ENCODE measurements around the gene ADIPOR2. TPM values are rescaled to one million over a fixed set of nuclear protein-coding genes. Genes with fewer than 3 reads are reported as not detected.

The ADIPOR2 gene
- total RNA-seq, 1 donor from 2014 or later = 29.6 TPM

- H3K27me3 Mint-ChIP-seq (ENCODE audit: insufficient read depth, low read depth) = peaks cover 8% of the 10 kb centered on the region
- no peaks in the 10 kb centered on the region for H3K9me3 Mint-ChIP-seq
Observed at GRCh38 chr12:1794440-1795090, 103.7 kb downstream of the ADIPOR2 start.

GRCh38 chr12:1795221-1795784 is 104.4 kb downstream of the ADIPOR2 start:
- peaks cover 12% of the 10 kb centered on the region for H3K27me3 ChIP-seq
- H3K27ac ChIP-seq = no peak overlapping the region

More at GRCh38 chr12:1794440-1795090, 103.7 kb downstream of the ADIPOR2 start:
- Histone ChIP-seq H3K36me3 (no peaks in the 10 kb centered on the region), H3K4me2 (no peak overlapping the region), H3K9ac (no peak overlapping the region), H3K27me3 (peaks cover 12% of the 10 kb centered on the region), H3F3A (ENCODE audit: low read depth) (peaks cover 2% of the 10 kb centered on the region), H2AFZ (replicated peaks) (no peak overlapping the region), H3K4me3 (no peak overlapping the region), H3K27ac (no peak overlapping the region), H3K4me1 (peaks cover 4% of the 10 kb centered on the region), H3K79me2 (ENCODE audit: low read depth) (no peaks in the 10 kb centered on the region), H3K9me3 (ENCODE audit: low read depth) (no peaks in the 10 kb centered on the region), H4K20me1 (ENCODE audit: low read depth) (peaks cover 9% of the 10 kb centered on the region)
- H3K4me3 Mint-ChIP-seq = no peak overlapping the region
- TF ChIP-seq CTCF (IDR thresholded peaks at IDR 0.05) (no peak), EZH2 (IDR thresholded peaks at IDR 0.05) (no peak), EZH2phosphoT487 (IDR thresholded peaks at IDR 0.05) (no peak)
- no peaks in the 10 kb centered on the region for H3K36me3 Mint-ChIP-seq
- H3K27ac Mint-ChIP-seq = no peak overlapping the region
- no peak for DNase-seq (ENCODE audit: low spot score)
- peaks cover 12% of the 10 kb centered on the region for H3K4me1 Mint-ChIP-seq

GRCh38 chr12:1795785-1796514 is 105.1 kb downstream of the ADIPOR2 start:
- peaks cover 12% of the 10 kb centered on the region for H3K4me1 Mint-ChIP-seq
- no peaks in the 10 kb centered on the region for H3K79me2 ChIP-seq (ENCODE audit: low read depth)

More at GRCh38 chr12:1795221-1795784, 104.4 kb downstream of the ADIPOR2 start:
- DNase-seq (ENCODE audit: low spot score) = no peak
- no peaks in the 10 kb centered on the region for H3F3A ChIP-seq (ENCODE audit: low read depth)
- peak overlapping the region; percentile 31 for H3K4me2 ChIP-seq
- peaks cover 8% of the 10 kb centered on the region for H3K27me3 Mint-ChIP-seq (ENCODE audit: insufficient read depth, low read depth)
- no peaks in the 10 kb centered on the region for H3K9me3 ChIP-seq (ENCODE audit: low read depth)
- peak overlapping the region; percentile 47 for H3K27ac Mint-ChIP-seq
- peaks cover 4% of the 10 kb centered on the region for H3K4me1 ChIP-seq
- peak overlapping the region; percentile 19 for H2AFZ ChIP-seq (replicated peaks)
- peaks cover 9% of the 10 kb centered on the region for H4K20me1 ChIP-seq (ENCODE audit: low read depth)
- H3K9ac ChIP-seq = no peak overlapping the region
- no peak overlapping the region for H3K4me3 ChIP-seq
- H3K36me3 Mint-ChIP-seq = no peaks in the 10 kb centered on the region
- no peaks in the 10 kb centered on the region for H3K79me2 ChIP-seq (ENCODE audit: low read depth)
- H3K9me3 Mint-ChIP-seq = no peaks in the 10 kb centered on the region
- TF ChIP-seq EZH2phosphoT487 (IDR thresholded peaks at IDR 0.05) = no peak
- no peak for TF ChIP-seq CTCF (IDR thresholded peaks at IDR 0.05)
- TF ChIP-seq EZH2 (IDR thresholded peaks at IDR 0.05) = no peak
- peak overlapping the region; percentile 61 for H3K4me3 Mint-ChIP-seq
- H3K4me1 Mint-ChIP-seq = peaks cover 12% of the 10 kb centered on the region
- no peaks in the 10 kb centered on the region for H3K36me3 ChIP-seq

More at GRCh38 chr12:1795785-1796514, 105.1 kb downstream of the ADIPOR2 start:
- Histone ChIP-seq H3F3A (ENCODE audit: low read depth) (no peaks in the 10 kb centered on the region), H3K36me3 (no peaks in the 10 kb centered on the region), H3K4me1 (peaks cover 4% of the 10 kb centered on the region), H3K4me3 (no peak overlapping the region), H3K9me3 (ENCODE audit: low read depth) (no peaks in the 10 kb centered on the region), H3K9ac (no peak overlapping the region), H3K27ac (no peak overlapping the region), H2AFZ (replicated peaks) (peak overlapping the region; percentile 35), H4K20me1 (ENCODE audit: low read depth) (peaks cover 4% of the 10 kb centered on the region), H3K4me2 (peak overlapping the region; percentile 53), H3K27me3 (peaks cover 12% of the 10 kb centered on the region)
- Mint-ChIP-seq H3K27me3 (ENCODE audit: insufficient read depth, low read depth) (peaks cover 8% of the 10 kb centered on the region), H3K36me3 (no peaks in the 10 kb centered on the region), H3K9me3 (no peaks in the 10 kb centered on the region), H3K27ac (peak overlapping the region; percentile 47), H3K4me3 (peak overlapping the region; percentile 61)
- TF ChIP-seq CTCF (IDR thresholded peaks at IDR 0.05) (peak; percentile 93), EZH2 (IDR thresholded peaks at IDR 0.05) (no peak)
- DNase-seq (ENCODE audit: low spot score) = peak; percentile 85

Data from neural progenitor cell (in vitro differentiated cells).